GM12875 (cell line): ENCODE results near the gene LRRC15.

Experiments
- H3K4me3 ChIP-seq: one replicate; pipeline ENCODE4 v1.5.1; 2011; ENCODE audit warnings: low read depth, low read length, control low read depth
- CTCF ChIP-seq: IDR thresholded peaks from 2 replicates; pipeline ENCODE4 v1.5.1; 2011; ENCODE audit warnings: low read depth, mild to moderate bottlenecking, control low read depth, inconsistent platforms, low read length, moderate library complexity, borderline replicate concordance; ENCODE audit not compliant: insufficient read depth

Gene LRRC15

DNA sequence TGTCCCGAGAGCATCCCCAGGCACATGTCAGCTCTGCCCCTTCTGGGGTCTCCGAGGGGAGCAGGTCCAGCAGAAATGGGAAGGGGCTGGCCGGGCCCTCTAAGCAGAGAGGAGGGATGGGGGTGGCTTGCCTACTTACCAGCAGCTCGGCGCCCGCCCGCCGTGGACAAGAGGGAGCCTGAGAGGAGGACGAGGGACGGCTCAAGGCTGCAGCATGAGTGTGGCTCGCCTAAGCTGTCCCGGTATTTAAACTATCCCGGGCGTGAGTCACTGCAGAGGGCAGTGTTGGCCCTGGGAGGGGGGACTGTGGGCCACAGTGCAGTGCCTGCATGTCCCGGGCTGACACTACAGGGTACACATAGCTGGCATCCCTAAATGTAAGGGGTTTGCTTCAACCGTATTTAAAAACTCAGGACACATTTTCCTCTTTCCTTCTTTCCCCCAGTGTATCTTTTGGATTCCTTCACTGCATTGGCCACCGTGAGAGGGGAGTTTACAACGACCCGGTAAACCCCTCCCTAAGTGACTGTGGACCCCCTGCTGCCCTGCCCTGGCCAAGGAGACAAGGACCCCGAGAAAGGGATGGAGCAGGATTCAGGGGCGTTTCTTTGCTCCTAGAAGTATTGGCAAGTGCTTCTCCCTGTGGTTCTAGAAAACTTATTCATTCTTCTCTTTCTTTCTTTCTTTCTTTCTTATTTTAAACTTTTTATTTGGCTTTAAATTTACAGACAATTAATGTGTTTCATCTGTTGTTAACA is at the start of gene LRRC15:
Gene LRRC15, minus strand, starts transcription at position 222 of the 758 bp plus-strand sequence. CDS start 8,700 bp downstream, outside the sequence.
- H3K4me3 ChIP-seq = no peak within 1 kb of the TSS
- no peak for TF ChIP-seq CTCF

DNA sequence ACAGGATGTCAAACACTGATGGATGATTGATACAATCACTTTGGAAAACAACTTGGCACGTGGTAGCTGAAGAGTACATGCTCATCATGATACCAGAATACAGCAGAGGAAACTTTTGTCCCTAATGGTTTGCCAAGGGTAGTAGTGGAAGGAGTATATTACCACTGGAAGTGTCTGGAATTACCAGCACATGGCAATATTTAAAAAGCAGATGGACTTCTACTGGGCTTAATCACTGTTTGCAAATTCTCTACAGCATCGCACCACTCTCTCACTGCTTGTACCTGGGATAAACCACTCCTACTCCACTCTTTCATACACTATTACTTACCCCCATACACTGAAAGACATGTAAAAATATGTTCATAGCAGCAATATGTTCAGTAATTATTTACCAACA is 49.1 kb upstream of the LRRC15 start:
- H3K4me3 ChIP-seq = no peak overlapping the region
- TF ChIP-seq CTCF = no peak

DNA sequence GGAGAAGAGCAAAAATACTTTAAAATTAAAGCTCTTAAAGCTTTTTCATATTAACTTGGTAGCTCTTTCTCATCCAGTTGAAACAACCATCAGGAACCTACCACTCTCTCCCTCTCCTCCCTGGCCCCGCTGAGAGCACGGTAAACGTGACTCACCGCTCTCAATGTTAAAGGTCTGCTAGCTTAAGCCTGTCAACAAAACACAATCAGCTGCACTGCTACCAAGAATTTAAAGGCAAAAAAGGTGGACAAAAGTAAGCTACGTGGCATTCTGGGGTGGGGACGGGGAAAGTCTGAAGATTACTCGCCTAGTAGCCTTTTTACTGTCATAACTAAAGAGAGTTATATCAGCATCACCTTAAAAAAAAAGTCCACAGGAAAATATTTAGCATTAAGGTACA is 37.9 kb upstream of the LRRC15 start:
- H3K4me3 ChIP-seq = no peak overlapping the region
- TF ChIP-seq CTCF = no peak

DNA sequence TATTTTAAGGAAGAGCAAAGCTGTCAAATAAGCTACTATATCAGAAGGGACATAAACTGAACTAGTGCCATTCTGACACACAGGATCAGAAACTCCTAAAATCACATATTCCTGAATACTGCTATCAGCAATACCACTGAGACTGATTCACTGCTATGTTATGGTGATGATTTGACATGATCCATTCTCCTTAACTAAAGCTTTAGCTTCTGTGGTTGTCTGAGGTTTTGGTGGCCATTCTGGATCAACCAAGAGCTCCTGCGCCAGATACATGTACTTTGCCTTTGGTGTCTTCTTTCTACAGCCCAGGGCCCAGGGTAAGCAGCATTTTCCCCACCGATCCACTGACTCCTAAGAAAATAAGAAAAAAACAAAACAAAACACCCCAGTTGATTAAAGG is 36.2 kb upstream of the LRRC15 start:
- H3K4me3 ChIP-seq = no peak overlapping the region
- TF ChIP-seq CTCF = no peak

DNA sequence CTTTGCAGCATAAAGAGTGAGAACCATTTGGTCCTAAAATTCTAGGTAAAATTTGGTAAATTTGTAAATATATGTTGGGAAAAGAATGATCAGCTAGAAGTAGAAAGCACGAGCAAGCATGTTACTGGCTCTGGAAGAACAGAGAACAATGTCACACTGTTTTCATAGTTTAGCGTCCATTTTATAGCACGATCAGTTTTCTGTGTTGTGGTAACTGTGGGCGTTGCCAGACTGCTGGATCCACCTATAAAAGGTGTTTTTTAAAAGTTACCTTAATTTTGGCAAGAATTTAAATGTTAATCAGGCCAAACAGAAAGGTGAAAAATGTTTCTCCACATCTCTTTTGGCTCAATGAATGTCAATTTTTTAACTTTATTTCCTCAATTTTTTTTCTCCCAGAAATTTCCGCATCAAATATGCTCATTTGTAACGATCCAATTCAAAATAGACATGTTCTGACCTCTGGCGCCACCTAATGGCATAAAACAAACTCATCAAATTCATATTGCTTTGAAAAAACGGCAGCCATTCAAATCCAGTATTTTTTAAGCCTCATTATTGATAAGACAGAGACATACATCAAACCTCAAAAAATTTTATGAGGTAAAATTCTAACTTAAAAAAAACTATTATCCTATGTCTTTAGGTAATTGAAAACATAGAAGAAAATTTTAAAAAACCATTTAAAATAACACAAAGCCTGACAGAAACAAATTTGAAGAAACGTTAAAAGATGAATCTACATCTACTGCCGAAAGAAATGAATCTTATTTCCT is 35.0 kb upstream of the LRRC15 start:
- no peak overlapping the region for H3K4me3 ChIP-seq
- TF ChIP-seq CTCF = peak; percentile 33; the same call in 1 of the 2 replicates

DNA sequence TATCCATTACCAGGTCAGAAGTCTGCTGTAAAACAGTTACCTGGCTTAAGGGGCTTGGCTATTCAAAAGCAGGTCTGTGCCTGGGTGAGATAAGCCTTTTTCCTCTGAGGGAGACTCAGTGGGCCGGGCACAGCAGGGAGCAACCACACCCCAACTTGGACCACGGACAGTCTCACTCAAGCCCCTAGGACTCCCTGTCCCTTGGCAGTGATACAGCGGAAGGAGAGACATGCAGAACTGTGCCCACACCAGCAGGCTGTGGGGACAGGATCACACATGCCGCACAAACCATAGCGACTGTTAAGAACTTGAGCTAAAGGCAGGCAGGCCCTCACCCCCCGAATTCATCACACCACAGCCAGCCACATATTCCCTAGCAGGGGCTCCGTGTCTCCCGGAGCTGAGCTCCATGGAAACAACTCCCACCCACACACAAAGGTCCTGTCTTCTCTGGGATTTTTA is 32.4 kb upstream of the LRRC15 start:
- no peak overlapping the region for H3K4me3 ChIP-seq
- TF ChIP-seq CTCF = no peak
